Measurements from ENCODE around the gene BAIAP3.

The BAIAP3 gene

DNA sequence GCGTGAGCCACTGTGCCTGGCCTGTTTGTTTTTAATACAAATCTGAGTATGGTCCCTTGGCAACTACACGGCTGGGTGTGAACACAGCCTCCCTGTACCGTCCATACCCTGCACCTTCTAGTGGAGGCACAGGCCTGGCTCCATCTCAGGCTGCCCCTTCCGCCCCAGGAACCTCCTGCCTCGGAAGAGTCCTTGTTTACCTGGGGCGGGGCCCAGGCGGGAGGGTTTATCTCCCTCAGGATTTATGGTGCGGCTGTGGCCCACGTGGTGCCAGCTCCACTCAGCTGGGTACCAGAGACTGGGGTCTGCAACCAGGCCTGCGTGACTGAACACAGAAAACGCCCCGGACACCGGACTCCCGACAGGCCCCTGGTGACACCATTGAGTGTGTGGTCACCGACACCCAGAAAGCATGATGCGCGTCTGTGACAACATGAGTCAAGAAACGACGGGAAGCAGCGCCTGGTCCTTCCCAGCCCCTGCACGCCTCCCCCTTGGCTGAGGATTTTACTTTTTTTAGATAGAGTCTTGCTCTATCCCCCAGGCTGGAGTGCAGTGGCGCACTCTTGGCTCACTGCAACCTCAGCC, 62.1 kb downstream of the BAIAP3 start:
- DNase-seq, result no peak

DNA sequence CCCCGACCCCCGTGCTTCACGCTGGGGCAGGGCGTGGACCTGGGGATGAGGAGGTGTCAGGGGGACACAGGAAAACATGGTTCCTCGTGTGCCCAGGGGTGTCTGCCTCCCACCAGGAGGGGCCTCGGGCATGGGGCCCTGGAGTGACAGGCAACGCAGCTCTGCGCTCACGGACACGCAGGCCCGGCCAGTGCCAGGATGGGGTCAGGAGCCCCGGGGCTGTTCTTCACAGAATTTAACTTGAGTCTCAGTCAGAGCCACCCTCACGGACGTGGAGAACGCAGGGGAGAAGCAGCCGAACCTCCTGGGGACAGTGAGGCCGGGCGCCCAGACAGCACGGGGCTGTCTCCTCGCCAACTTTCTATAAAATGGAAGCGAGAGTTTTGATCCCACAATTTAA, 64.3 kb downstream of the BAIAP3 start:
- DNase-seq, result no peak

DNA sequence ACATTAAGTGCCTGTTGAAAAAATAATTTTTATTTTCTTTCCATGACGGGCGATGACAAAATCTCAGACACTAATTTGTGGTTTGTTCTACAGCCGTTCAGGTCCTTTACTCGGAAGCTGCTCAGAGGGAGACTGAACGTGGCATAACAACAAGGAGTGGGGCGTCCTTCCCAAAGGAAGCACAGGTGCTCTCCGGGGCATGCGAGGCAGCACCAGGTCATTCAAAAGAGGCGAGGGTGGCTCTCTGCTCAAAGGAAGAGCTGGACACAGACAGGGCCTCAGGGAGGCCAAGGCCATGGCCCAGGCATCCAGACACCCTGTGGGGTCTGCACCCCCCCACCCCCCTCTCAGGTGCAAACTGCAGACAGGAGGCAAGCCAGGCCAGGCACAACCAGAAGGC, 64.9 kb downstream of the BAIAP3 start:
- no peak for DNase-seq

Data from stimulated activated CD4-positive, alpha-beta T cell treated with anti-CD3 and anti-CD28 coated beads, Interleukin-1b, Interleukin-23, amount 100 ng/mL, for 48 hours (primary cell).